K562 (cell line): ENCODE results near the gene GIPC3. TPM values are rescaled to one million over a fixed set of nuclear protein-coding genes. Genes with fewer than 3 reads are reported as not detected.

ENCODE experiments used
- ELF2 ChIP-seq: fragments of 250-450 bp; sonication (Bioruptor Pico); IDR thresholded peaks from 2 replicates; pipeline ENCODE4 v1.5.0; 2021; ENCODE audit warnings: mild to moderate bottlenecking
- NCOA2 ChIP-seq, 2 experiments: fragments of 450-650 bp; IDR thresholded peaks; 2 replicates each; pipeline ENCODE4 v1.6.1; 2018; ENCODE audit warnings: mild to moderate bottlenecking in 2 of 2, moderate library complexity in 1 of 2; ENCODE audit not compliant: partially characterized antibody in 2 of 2
- PHTF2 ChIP-seq: fragments of 250-450 bp; sonication (Bioruptor Pico); IDR thresholded peaks from 2 replicates; pipeline ENCODE4 v1.5.0; 2021; ENCODE audit warnings: mild to moderate bottlenecking
- REST ChIP-seq, 2 experiments: fragments of 450-650 bp; formaldehyde crosslinking in 1 of 2; IDR thresholded peaks; 2 replicates each; pipeline versions ENCODE4 v1.4.0 to v1.6.1; 2014 to 2020; ENCODE audit warnings: mild to moderate bottlenecking in 2 of 2, borderline replicate concordance in 1 of 2, low read depth in 1 of 2
- THAP12 ChIP-seq: fragments of 250-450 bp; sonication (Bioruptor Pico); IDR thresholded peaks from 2 replicates; pipeline ENCODE4 v1.9.0; 2021; ENCODE audit warnings: mild to moderate bottlenecking, inconsistent platforms
- ZFP36 ChIP-seq: fragments of 150-350 bp; IDR thresholded peaks from 2 replicates; pipeline ENCODE4 v1.6.1; 2018; ENCODE audit warnings: low read length, low read depth; ENCODE audit not compliant: partially characterized antibody
- polyA plus RNA-seq, 8 experiments: library from polyadenylated mRNA; depleted of rRNA in 4 of 8; stranded (reverse) in 5 of 8; unstranded in 3 of 8; fragments of >200 nt; fragmentation: Nextera tagmentation in 2 of 8; fragmentation: Illumina TruSeq in 1 of 8; extraction: Ambion mirVana in 2 of 8; extraction: Trizol in 1 of 8; gene quantifications; 2 replicates each; pipeline versions ENCODE4 v1.2.1 to v1.2.3, GENCODE V29; 2011 to 2014; ENCODE audit warnings: inconsistent platforms in 1 of 8, missing spikeins in 1 of 8
- total RNA-seq, 7 experiments: library from RNA; depleted of rRNA in 6 of 7; stranded (reverse); fragments of >200 nt in 6 of 7; fragmentation: Illumina TruSeq in 2 of 7; extraction: Trizol in 2 of 7; gene quantifications; 2 replicates each; pipeline versions ENCODE4 v1.2.1 to v1.2.3, GENCODE V29; 2011 to 2021; ENCODE audit warnings: low replicate concordance in 1 of 7
- TF ChIP-seq, protein P1 (sequence below): sonication (generic); formaldehyde crosslinking; IDR thresholded peaks from 2 replicates; pipeline ENCODE4 v1.8.0; 2022; ENCODE audit warnings: mild to moderate bottlenecking, low read depth, missing genetic modification reagents
- TF ChIP-seq, protein P2 (sequence below): IDR thresholded peaks from 2 replicates; pipeline ENCODE4 v1.6.1; 2016; ENCODE audit warnings: missing genetic modification characterization, missing compliant biosample characterization
- TF ChIP-seq, protein P3 (sequence below): fragments of 250-450 bp; sonication (Bioruptor Pico); IDR thresholded peaks from 2 replicates; pipeline ENCODE4 v1.5.1; 2021; ENCODE audit warnings: mild to moderate bottlenecking

GIPC3 gene
- total and polyA plus RNA-seq, 9 of the 15 experiments (the other 6 are each of a cell fraction or from before 2014, with no cell fraction given), result 0.03 to 3.6 (median 1.5) TPM; not detected in 1

DNA sequence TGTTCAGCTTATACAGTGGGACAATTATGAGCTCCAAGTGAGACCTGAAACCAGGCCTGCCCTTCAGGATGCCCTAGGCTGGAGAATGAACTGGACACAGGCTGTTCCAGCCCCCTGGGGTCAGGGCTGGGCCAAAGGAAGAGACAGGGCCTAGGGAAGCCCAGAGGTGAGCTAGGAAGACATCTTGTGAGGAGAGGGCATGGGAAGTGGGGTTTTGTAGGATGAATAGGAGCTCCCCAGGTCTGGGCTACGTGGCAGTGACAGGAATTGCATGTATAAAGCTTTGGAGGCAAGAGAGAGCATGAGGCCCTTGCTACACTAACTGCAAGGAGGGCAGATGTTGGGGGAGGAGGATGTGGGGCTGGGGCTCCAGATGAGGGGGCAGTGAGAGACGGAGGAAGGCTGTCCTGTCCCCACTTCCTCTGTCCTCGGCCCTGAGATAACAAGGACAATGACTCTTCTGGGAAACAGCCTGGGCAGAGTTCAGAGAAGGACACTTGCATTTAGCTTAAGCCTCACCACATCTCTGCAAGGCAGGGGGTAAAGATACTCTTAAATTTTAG, 22.9 kb downstream of the GIPC3 start (continued):
- TF ChIP-seq REST (IDR thresholded peaks at IDR 0.05; ENCODE audit: borderline replicate concordance) (no peak), REST (CRISPR knock-in tag; IDR thresholded peaks at IDR 0.05; ENCODE audit: low read depth) (0 out of 2 replicates have a peak, but pooled peaks have one; percentile 21), ELF2 (CRISPR knock-in tag) (no peak), NCOA2 (IDR thresholded peaks at IDR 0.05; ENCODE audit: partially characterized antibody in 2 of 2) (no peak), THAP12 (CRISPR knock-in tag) (no peak), PHTF2 (no peak), ZFP36 (peak; percentile 31)
- TF ChIP-seq, protein P1, sequence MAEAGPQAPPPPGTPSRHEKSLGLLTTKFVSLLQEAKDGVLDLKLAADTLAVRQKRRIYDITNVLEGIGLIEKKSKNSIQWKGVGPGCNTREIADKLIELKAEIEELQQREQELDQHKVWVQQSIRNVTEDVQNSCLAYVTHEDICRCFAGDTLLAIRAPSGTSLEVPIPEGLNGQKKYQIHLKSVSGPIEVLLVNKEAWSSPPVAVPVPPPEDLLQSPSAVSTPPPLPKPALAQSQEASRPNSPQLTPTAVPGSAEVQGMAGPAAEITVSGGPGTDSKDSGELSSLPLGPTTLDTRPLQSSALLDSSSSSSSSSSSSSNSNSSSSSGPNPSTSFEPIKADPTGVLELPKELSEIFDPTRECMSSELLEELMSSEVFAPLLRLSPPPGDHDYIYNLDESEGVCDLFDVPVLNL (CRISPR knock-in tag), result no peak
- TF ChIP-seq, protein P2, sequence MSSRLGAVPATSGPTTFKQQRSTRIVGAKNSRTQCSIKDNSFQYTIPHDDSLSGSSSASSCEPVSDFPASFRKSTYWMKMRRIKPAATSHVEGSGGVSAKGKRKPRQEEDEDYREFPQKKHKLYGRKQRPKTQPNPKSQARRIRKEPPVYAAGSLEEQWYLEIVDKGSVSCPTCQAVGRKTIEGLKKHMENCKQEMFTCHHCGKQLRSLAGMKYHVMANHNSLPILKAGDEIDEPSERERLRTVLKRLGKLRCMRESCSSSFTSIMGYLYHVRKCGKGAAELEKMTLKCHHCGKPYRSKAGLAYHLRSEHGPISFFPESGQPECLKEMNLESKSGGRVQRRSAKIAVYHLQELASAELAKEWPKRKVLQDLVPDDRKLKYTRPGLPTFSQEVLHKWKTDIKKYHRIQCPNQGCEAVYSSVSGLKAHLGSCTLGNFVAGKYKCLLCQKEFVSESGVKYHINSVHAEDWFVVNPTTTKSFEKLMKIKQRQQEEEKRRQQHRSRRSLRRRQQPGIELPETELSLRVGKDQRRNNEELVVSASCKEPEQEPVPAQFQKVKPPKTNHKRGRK (tag), result no peak
- TF ChIP-seq, protein P3, sequence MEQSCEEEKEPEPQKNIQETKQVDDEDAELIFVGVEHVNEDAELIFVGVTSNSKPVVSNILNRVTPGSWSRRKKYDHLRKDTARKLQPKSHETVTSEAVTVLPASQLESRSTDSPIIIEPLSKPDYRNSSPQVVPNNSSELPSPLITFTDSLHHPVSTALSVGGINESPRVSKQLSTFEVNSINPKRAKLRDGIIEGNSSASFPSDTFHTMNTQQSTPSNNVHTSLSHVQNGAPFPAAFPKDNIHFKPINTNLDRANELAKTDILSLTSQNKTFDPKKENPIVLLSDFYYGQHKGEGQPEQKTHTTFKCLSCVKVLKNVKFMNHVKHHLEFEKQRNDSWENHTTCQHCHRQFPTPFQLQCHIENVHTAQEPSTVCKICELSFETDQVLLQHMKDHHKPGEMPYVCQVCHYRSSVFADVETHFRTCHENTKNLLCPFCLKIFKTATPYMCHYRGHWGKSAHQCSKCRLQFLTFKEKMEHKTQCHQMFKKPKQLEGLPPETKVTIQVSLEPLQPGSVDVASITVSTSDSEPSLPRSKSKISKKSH, result no peak
